ENCODE measurements around the gene WNT5A.

WNT5A gene

DNA sequence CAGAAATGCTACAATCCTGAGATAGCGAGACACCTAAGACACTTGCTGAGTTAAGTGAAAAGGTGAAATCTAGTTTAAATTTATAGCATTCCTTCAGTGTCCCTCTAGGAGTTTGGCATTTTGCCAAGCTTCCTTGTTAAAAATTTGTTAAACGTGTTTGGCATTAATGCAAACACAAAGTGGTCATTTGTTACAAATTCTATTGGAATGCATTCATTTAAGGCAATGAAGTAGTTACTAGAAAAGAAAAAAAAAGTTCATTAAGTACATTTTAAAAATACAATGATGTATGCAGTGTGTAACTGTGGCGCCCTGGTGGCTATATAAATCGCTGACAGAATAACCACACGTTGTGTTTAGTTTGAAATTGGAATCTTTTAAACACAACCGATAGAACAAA lies 31.3 kb upstream of the WNT5A start:
- TF ChIP-seq, protein P1, sequence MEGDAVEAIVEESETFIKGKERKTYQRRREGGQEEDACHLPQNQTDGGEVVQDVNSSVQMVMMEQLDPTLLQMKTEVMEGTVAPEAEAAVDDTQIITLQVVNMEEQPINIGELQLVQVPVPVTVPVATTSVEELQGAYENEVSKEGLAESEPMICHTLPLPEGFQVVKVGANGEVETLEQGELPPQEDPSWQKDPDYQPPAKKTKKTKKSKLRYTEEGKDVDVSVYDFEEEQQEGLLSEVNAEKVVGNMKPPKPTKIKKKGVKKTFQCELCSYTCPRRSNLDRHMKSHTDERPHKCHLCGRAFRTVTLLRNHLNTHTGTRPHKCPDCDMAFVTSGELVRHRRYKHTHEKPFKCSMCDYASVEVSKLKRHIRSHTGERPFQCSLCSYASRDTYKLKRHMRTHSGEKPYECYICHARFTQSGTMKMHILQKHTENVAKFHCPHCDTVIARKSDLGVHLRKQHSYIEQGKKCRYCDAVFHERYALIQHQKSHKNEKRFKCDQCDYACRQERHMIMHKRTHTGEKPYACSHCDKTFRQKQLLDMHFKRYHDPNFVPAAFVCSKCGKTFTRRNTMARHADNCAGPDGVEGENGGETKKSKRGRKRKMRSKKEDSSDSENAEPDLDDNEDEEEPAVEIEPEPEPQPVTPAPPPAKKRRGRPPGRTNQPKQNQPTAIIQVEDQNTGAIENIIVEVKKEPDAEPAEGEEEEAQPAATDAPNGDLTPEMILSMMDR (conservative IDR thresholded peaks at IDR 0.05; ENCODE audit: low read depth), result no peak
- POLR2A ChIA-PET (ENCODE audit: low non-redundant PET), result no interaction called here
- H3K27ac ChIP-seq, result no peak overlapping the region
- peak; percentile 15 for DNase-seq (ENCODE audit: low spot score)
- CTCF ChIA-PET, result no interaction called here

GRCh38 chr3:55516392-55517030 lies 29.4 kb upstream of the WNT5A start:
- TF ChIP-seq, protein P1 (conservative IDR thresholded peaks at IDR 0.05; ENCODE audit: low read depth), result no peak
- ChIA-PET POLR2A (ENCODE audit: low non-redundant PET) (no interaction called here), CTCF (interaction anchor here (0.5 to 0.6 kb wide), 3 partner anchors 32 to 296 kb away, joined by 3 to 5 read pairs (median 3); no protein-coding TSS in a partner anchor)

GRCh38 chr3:55515550-55516246 lies 28.6 kb upstream of the WNT5A start:
- DNase-seq (ENCODE audit: low spot score), result no peak
- TF ChIP-seq, protein P1 (conservative IDR thresholded peaks at IDR 0.05; ENCODE audit: low read depth), result no peak
- ChIA-PET POLR2A (ENCODE audit: low non-redundant PET) (no interaction called here), CTCF (no interaction called here)
- no peak overlapping the region for H3K27ac ChIP-seq

More at GRCh38 chr3:55516392-55517030, 29.4 kb upstream of the WNT5A start:
- DNase-seq (ENCODE audit: low spot score), result no peak
- H3K27ac ChIP-seq, result no peak overlapping the region

GRCh38 chr3:55514962-55515361 lies 27.9 kb upstream of the WNT5A start:
- TF ChIP-seq, protein P1 (conservative IDR thresholded peaks at IDR 0.05; ENCODE audit: low read depth), result no peak
- no peak for DNase-seq (ENCODE audit: low spot score)
- CTCF ChIA-PET, result no interaction called here
- POLR2A ChIA-PET (ENCODE audit: low non-redundant PET), result no interaction called here
- H3K27ac ChIP-seq, result no peak overlapping the region

GRCh38 chr3:55512571-55513343 lies 25.7 kb upstream of the WNT5A start:
- peak overlapping the region; percentile 66 for H3K27ac ChIP-seq
- ChIA-PET CTCF (no interaction called here), POLR2A (ENCODE audit: low non-redundant PET) (no interaction called here)

More at GRCh38 chr3:55512571-55513343, 25.7 kb upstream of the WNT5A start:
- TF ChIP-seq, protein P1 (conservative IDR thresholded peaks at IDR 0.05; ENCODE audit: low read depth), result no peak
- DNase-seq (ENCODE audit: low spot score), result no peak

Measured in RWPE1 (cell line).